Measurements from ENCODE around the gene AMPH. TPM values are rescaled to one million over a fixed set of nuclear protein-coding genes. Genes with fewer than 3 reads are reported as not detected.

Gene AMPH
- total RNA-seq, 1 experiment from 2014 or later, result 9.0 TPM

- no peak for DNase-seq (ENCODE audit: low spot score)
These were observed 167.6 kb downstream of the AMPH start for GRCh38 chr7:38463277-38464225.

GRCh38 chr7:38462819-38463218 lies 168.4 kb downstream of the AMPH start:
- no peak for DNase-seq (ENCODE audit: low spot score)

More at GRCh38 chr7:38463277-38464225, 167.6 kb downstream of the AMPH start:
- Mint-ChIP-seq H3K27ac (no peak overlapping the region), H3K4me3 (no peak overlapping the region), H3K9me3 (no peaks in the 10 kb centered on the region), H3K36me3 (no peaks in the 10 kb centered on the region), H3K4me1 (no peaks in the 10 kb centered on the region), H3K27me3 (ENCODE audit: low read depth) (no peaks in the 10 kb centered on the region)
- ATAC-seq, result no peak
- ChIA-PET POLR2A (no interaction called here), CTCF (no interaction called here)
- TF ChIP-seq CREM (CRISPR knock-in tag; IDR thresholded peaks at IDR 0.05), result no peak
- no peak for TF ChIP-seq ZNF232 (CRISPR knock-in tag; IDR thresholded peaks at IDR 0.05)
- no peak for TF ChIP-seq ATF3 (CRISPR knock-in tag; conservative IDR thresholded peaks at IDR 0.05)
- no peak for TF ChIP-seq ZNF416 (CRISPR knock-in tag; IDR thresholded peaks at IDR 0.05)
- no peak for TF ChIP-seq FOXK1 (CRISPR knock-in tag; IDR thresholded peaks at IDR 0.05)
- TF ChIP-seq SP1 (CRISPR knock-in tag; conservative IDR thresholded peaks at IDR 0.05), result no peak
- no peak for TF ChIP-seq GTF2I (CRISPR knock-in tag; conservative IDR thresholded peaks at IDR 0.05)
- TF ChIP-seq ZNF671 (CRISPR knock-in tag; IDR thresholded peaks at IDR 0.05), result no peak

GRCh38 chr7:38461887-38462286 lies 169.3 kb downstream of the AMPH start:
- Mint-ChIP-seq H3K4me3 (no peak overlapping the region), H3K36me3 (no peaks in the 10 kb centered on the region), H3K4me1 (no peaks in the 10 kb centered on the region), H3K27me3 (ENCODE audit: low read depth) (no peaks in the 10 kb centered on the region), H3K9me3 (no peaks in the 10 kb centered on the region), H3K27ac (no peak overlapping the region)
- ChIA-PET CTCF (no interaction called here), POLR2A (no interaction called here)
- DNase-seq (ENCODE audit: low spot score), result no peak
- TF ChIP-seq ESRRA (CRISPR knock-in tag; IDR thresholded peaks at IDR 0.05; ENCODE audit: borderline replicate concordance) (no peak), KAT7 (CRISPR knock-in tag; IDR thresholded peaks at IDR 0.05; ENCODE audit: borderline replicate concordance) (no peak), IRF2 (CRISPR knock-in tag; IDR thresholded peaks at IDR 0.05; ENCODE audit: borderline replicate concordance, low read depth) (no peak), OVOL2 (CRISPR knock-in tag; IDR thresholded peaks at IDR 0.05; ENCODE audit: borderline replicate concordance) (no peak), USF1 (CRISPR knock-in tag; IDR thresholded peaks at IDR 0.05) (no peak), PREB (CRISPR knock-in tag; IDR thresholded peaks at IDR 0.05; ENCODE audit: borderline replicate concordance) (no peak), E2F1 (CRISPR knock-in tag; IDR thresholded peaks at IDR 0.05) (no peak)
- ATAC-seq, result no peak

More at GRCh38 chr7:38462819-38463218, 168.4 kb downstream of the AMPH start:
- Mint-ChIP-seq H3K9me3 (no peaks in the 10 kb centered on the region), H3K4me1 (no peaks in the 10 kb centered on the region), H3K27me3 (ENCODE audit: low read depth) (no peaks in the 10 kb centered on the region), H3K36me3 (no peaks in the 10 kb centered on the region), H3K4me3 (no peak overlapping the region), H3K27ac (no peak overlapping the region)
- no peak for ATAC-seq
- ChIA-PET POLR2A (no interaction called here), CTCF (no interaction called here)
- TF ChIP-seq ATF1 (CRISPR knock-in tag; IDR thresholded peaks at IDR 0.05) (no peak), SMAD3 (CRISPR knock-in tag; IDR thresholded peaks at IDR 0.05; ENCODE audit: borderline replicate concordance) (no peak), NR1H2 (CRISPR knock-in tag; IDR thresholded peaks at IDR 0.05) (no peak)
